UCSD-AML1 (cell line): ENCODE data around the gene MOXD1.

Experiments
- DNase-seq: peaks from one replicate; lab custom pipeline; 2025; ENCODE audit not compliant: unreplicated experiment; lab: John Stamatoyannopoulos, UW

Gene MOXD1

DNA sequence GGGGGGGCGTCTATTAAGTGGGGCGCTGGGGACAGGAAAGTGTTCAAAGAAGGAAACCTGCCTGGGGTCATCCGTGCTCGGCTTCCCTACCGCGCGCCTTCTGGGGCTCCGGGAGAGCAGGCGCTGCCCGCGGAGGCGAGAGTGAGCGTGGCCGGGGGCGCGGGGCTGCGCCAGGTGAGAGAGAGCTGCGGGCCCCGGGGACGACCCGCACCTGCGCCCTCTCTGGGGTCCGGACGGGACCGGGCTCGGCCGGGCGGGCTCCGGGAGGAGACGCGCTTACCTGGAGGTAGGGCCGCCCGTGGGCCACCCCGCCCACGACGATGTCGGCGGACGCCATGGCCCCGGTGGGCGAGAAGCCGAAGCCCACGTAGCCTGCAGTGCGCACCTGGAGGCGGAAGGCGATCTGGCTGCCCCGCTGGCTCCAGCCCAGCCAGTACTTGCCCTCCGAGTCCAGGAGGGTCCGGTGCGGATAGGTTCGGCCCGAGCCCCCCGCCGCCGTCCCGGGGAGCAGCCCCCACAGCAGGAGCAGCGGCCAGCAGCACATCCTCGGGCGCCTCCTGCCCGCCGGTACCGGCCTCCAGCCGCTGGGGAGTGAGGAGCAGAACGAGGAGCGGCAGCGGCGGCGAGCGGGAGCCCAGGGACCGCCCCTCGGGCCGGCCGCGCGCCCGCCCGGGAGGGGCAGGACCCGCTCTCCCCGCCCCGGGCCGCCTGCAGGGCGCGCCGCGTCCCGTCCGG is at the start of gene MOXD1:
Gene MOXD1, minus strand, starts transcription at position 593 of the 735 bp plus-strand sequence. Its CDS starts 49 bp downstream, at position 544.
- DNase-seq = no peak

DNA sequence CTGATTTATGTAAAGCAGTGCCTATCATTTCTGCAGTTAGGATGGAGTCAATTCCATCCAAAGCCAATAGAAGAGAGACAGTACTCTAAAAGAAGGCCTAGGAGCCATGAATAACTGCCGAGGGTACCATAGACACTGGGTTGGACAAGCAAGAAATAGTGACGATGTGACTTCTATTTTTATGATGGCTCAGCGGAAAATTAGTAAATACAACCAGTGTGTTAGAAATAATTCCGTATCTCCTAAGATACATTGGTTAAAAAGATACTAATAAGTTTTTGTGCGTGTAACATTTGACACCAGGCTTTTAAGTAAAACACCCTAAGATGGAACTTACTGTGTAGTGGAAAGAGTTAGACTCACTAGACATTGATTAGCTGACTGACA is 45.6 kb upstream of the MOXD1 start:
- no peak for DNase-seq

DNA sequence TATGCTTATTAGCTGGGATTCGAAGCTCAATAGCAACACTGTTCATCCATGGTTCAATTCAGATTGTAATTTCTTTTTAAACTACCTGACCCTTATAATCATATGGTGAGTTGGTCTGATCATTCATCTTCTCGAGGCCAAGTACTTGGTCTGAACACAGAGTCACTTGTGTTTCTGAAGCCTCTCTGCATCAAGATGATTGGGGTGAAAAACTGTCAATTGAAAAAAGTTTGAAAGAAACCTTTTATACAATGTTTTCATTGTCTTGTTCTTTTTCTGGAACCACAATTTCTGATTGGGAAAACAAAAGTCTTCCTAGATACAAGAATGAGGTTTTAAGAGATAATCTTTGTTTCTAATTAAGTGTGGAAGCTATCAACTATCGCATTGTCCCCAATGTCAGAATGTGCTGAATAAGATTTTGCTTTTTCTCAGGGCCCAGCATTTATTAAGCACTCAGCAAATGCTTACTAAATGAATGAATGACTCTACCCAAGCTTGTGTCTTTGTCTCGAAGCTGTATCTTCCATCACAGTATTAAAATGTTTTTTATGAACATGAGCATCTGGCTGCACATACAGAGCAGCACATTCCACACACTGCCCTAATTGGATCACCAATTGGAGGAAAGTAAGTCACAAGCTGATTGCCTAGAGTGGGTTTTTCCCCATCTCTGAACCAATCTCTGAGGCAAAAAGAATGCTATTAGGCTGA is 45.0 kb upstream of the MOXD1 start:
- DNase-seq = no peak

DNA sequence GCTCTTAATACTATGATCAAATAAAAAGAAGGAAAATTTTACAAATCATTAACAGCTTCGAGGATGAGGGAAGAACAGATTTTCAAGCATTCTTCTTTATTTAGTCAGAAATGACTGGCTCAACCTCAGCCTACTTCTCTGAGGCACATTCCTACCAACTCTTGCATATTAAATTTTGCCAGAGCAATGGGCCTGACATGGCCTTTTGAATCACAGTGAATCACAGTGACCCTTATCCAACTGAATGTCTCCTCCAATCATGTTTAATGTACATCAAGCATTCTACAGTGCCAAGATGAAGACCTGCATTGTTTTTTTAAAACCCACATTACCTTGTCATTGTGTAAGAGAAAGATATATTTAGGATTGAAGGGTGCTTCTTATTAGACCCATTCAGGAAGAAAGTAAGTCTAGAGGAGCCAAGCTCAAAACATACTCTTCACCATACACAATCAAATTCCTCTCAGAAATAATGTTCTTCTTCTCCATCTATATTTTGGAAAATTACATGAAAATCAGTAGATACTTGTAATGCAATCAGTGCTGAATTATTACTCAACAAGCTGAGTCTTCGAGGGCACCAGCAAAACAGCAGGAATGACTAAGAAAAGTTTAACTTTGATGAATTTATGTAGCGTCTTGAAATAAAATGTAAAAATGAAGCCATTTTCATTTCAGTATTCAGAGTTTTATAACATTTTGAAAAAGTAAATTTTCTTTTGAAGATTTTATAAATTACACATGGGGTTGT is 44.1 kb upstream of the MOXD1 start:
- DNase-seq = no peak

DNA sequence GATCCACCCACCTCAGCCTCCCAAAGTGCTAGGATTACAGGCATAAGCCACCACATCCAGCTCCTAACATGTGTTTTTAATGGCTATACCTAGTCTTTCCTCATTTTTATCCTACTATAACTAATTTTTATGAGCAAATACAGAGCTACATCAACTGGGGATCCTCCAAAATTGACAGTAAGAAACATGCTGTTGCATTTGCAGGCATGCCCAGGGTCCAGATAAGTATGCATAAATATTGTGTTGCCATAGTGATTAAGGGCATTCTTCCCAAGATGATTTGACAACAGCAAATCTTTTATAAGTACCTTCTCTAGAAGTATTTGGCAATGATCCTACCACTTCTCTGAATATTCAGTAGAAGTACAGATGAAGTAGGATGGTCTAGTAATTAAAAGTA is 41.9 kb upstream of the MOXD1 start:
- no peak for DNase-seq

DNA sequence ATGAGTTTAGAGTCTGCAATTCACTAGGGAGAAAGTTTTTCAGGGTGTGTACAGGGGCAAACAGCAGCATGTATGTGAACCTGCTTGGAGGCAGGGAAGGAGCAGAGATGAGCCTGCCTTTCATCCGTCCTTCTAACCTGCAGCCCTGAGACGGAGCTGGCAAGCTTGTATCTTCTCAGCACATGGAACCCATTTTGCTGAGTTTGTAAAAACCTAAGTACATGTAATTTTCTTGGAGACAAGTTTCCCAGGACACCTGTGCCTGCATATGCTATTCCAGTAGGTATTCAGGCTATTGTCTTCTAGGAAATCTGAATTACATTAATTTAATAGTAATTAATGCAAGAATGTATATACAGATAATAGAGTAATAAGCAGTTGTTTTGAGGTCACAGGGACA is 28.8 kb upstream of the MOXD1 start:
- DNase-seq = no peak

DNA sequence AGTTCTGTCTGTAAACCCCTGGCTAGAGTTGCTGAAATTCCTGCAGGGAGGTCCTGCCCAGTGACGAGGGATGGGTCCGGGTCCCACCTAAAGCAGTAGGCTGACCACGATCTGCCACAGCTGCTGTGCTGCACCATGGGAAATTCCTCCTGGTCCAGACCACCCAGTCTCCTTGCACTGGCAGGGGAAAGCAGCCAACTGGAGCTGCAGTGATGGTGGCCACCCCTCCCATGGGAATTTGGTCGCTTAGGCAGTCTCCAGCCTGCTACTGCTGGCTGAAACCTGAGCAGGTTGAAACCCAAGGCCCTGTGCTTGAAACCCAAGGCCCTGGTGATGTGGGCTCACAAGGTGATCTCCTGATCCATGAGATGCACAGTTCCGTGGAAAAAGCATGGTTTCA is 23.9 kb upstream of the MOXD1 start:
- no peak for DNase-seq

DNA sequence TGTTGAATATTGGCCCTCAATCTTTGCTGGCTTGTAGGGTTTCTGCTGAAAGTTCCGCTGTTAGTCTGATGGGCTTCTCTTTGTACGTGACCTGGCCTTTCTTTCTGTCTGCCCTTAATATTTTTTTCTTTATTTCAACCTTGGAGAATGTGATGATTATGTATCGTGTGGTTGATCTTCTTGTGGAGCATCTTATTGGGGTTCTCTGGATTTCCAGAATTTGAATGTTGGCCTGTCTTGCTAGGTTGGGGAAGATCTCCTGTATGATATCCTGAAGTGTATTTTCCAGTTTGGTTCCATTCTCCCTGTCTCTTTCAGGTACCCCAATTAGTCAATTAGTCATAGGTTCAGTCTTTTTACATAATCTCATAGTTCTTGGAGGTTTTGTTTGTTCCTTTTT is 22.6 kb upstream of the MOXD1 start:
- DNase-seq = no peak

DNA sequence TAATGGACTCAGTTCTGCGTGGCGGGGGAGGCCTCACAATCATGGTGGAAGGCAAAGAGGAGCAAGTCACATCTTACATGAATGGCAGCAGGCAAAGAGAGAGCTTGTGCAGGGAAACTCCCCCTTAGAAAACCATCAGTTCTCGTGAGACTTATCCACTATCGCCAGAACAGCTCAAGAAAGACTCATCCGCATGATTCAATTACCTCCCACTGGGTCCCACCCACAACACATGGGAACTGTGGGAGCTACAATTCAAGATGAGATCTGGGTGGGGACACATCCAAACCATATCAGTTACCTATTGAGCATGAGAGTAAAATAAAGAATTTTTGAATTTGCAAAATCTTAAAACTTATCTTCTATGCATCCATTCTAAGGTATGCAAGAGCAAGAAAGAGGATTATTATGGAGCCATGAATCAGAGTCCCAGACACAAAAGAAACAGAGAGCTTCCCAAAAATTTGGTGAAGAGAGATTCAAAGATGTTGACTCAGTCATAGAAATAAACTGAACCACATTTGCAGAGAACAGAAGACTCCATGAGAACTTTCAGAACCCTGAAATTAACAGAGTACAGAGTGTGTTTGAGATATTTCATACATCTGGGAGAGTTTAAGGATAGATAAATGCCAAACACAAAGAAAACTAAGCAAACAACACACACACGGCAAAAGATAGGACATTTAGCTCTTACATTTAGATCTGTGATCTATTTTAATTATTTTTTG is 17.1 kb upstream of the MOXD1 start:
- DNase-seq = no peak

DNA sequence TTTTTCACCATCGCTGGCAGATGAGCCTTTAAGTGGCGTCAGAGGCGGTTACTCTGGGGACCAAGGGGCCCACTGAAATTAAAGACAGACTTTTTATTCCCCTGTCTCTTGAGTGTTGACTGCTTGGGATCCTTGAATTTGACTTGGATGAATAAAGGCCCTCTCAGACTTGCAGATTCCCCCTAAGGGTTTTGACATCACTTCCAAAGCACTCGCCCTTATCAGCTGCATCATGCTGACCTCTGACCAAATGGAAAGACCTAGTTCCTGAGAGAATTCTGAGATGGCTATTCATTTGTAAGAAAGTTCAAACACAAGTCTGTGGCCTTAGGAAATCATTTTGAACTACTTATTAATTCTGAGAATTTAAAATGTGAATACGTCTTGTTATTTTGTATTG is 13.5 kb upstream of the MOXD1 start:
- DNase-seq = no peak

DNA sequence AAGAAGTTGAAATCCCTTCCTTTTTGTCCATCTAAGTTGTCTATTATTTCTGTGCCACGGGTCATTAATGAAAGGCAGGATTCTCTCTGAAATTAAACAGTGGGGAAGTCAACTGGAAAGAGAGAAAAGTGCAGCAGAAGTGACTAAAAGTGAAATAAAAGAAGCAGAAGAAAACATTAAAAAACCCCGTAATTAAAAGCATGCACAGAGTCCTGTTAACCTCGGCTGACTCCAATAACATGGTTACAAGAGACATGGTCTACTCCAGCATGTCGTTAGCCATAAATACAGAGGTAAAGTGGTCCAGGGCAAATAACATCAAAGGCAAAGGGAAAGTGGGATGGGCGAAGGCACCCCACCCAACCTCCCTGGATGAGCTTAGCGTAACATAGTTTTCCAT is 13.0 kb upstream of the MOXD1 start:
- DNase-seq = no peak

DNA sequence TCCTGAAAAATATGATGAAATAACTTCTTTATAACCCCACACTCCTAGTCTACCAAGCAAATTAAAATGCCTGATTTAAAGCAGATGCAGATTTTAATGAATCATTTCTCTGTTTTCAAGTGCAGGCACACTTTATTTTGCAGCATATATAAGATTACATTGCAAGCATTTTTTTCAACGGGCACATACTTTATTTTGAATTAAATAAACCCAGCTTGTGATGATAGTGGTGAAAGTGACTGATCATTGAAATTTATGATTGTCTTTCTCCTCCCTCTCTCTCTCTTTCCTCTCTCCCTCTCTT is 12.2 kb upstream of the MOXD1 start:
- no peak for DNase-seq

DNA sequence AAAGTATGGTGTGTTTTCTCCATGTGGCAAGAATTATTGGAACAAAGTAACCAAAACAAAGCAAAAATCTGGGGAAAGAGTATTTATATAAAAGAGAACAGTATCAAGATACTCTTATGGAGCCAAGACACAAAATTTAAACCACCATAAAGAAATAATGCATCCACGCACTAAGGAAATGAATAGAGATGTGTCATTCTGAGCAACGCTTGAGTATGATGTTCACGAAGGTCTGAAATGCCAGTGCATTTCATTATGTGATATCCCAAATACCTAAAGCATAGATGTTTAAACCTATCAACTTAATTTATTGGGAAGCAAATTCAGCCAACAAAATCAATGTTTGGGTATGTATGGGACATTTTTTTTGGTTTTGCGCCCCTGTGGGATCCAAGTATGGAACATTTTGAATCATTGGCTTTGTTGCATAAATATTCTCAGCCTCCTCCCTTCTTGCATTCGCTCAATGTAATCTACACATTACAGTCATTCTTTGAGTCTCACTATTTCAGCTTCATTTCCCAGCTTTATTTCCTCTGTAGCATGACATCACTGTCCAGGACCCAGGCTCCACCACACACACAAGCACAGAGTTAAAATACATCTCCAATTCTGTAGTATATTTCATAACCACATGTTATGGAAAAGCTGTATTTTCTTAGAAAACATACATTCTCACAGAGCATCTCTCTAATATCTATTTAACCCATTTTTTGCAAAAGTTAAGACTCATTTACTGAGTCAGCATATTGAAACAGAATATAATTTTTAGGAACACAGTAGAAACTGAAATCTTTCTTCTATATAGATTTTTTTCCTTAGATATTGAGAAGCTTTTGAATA is 11.6 kb upstream of the MOXD1 start:
- DNase-seq = no peak

DNA sequence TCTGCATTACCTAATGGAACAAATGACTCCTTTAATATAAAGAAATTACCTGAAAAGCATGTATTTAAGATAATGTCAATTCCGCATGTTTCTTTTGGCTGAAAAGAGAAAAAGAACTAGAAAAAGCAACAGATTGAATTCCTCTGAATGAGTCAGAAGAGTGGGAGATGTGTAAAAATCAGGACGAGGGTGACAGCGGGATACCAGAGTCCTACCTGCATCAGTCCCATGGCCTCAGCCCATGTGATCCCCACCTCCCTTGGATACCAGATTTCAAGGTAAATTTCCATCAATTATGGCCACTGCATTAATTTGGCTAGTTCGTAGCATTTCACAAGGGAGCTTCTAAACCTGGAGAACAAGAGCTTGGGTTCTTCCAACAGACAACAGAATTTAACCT is 10.0 kb upstream of the MOXD1 start:
- DNase-seq = no peak

DNA sequence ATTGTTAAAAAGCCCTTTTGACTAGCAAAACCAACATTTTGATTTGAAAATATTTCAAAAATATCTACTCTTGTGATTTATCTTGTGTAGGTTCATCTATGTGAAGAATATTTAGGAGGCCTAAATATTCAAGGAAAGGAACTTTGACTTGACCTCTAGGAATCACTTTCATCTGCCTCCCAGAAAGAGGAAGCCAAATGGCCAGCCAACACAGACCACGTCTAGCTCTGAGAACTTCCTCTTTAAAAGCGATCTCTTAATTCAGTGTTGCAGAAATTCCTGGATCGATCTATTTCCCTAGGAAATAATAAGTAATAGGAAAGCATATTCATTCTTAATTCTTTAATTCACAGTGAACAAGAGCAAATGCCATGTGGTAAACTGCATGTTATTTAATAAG is 9.6 kb upstream of the MOXD1 start:
- DNase-seq = no peak

DNA sequence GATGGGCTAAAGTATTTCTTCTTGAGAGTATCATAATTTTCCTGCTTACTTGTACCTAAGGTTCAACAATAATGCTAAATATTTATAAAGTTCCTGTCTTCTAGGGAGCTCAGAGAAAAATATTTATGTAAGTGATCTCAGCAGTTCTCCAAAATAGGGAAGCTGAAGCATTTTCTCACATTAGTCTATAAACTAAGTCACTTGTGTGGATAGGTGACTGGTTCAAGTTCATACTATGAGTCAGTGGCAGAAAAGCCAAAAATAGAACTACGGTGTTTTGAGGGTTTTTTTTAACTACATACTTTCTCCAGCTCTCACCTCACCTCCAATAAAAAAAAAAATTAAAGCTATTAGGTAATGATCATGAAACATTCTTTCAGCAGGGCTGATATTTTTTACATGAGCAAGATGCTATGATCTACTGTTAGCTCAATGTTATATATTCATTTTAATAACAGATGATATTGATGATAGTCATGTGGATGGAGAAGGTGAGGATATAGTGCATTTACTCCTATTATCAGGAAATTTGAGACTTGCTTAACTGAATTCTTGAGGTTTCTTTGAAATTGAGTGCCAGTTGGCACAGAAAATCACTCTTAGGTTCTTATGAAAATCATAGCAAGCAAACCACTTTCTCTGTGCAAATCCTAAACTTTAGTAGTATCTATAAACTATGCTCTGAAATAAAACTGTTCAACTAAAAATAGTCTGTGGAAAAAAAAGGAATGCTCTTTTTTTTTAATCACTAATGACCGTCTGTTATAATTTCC is 4.1 kb upstream of the MOXD1 start:
- DNase-seq = no peak

DNA sequence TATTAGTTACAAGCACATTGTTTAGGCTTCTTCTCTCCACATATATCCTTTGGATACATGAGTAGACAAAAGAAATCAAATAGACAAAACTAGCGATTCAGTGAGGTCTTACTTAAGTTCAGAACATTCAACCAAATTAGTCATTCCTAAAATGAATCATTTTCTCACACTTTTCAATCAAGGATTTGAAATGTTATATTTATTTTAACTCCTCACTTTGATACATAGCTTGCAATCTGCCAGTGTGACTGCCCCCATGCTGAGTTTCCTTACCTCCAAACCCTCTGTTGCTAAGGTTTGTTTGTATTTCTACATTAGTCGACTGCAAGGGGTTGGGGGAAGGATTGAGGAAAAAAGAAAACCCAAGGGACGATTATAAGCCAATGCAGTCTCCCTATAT is 3.5 kb upstream of the MOXD1 start:
- no peak for DNase-seq

DNA sequence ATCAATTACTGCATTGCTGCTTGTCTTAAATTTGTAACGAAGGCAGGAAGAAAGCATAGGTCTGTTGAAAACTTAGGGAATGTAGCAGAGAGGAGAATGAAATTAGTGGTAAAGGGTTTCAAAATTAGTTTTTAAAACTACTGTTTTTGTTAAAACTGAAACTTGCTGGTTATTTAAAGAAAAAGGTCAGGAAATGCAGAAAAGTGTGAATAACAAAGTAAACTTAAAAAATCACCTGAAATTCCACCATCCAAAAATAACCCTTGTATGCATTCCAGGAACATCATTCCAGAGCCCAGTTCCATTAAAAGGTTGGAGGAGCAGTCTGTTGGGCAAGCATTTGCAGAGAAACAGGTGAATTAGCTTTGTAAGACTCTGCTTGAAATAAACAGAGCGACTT is 3.1 kb upstream of the MOXD1 start:
- DNase-seq = no peak

DNA sequence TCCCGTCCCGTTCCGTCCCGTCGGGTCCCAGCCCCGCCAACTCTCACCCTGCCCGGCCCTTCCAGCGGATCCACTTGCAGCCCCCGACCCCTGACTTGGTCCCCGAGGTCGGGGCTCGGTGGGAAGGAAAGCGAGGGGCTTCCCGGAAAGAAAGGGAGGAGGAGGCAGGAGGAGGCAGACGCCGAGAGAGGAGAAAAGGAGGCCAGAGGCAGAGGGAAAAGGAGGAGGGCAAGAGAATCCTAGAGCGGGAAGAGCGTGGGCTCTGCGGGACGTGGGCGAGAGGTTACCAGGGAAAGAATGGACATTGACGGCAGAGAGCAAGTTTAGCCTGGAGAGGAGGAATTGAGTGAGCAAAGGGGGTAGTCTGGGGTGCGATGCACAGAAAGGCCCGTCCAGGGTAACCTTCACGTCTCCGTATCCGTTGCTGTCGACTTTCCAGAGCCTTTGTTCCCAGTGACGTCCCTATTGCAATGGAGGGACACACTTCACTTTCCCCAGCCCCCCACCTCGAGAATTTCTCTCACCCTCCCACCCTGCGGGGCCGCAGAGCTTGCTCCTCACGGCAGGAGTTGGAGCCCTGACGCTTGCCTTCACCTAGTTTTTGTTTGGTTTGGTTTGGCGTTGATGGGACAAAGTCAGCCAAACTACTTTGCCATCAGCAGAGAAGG is 477 bp upstream of the MOXD1 start:
- DNase-seq = no peak

DNA sequence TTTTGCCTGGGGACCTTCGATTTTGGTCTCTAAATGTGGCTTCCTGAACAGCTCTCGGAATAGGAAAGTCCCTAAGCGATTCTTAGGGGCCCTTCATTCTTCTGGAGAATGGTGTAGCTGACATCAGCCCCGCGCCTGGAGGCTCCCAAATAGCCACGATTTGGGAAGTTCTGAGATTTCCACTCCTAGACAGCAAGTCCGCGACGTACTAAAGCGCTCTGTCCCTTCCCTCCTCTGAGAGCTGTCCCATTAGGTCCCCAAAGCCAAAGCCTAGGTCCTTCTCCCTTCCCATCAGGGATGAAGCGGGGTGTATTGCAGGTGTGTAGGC is 756 bp downstream of the MOXD1 start:
- DNase-seq = no peak
